WTC11 (cell line): ENCODE results near the gene CGB5. TPM values are rescaled to one million over a fixed set of nuclear protein-coding genes. Genes with fewer than 3 reads are reported as not detected.

Experiments
- ATAC-seq: fragments of 200-7000 bp; cut with Tn5 transposase; 2 replicates; pipeline ENCODE4 v1.10.0; 2021; ENCODE audit warnings: mild to moderate bottlenecking, moderate library complexity
- CTCF ChIA-PET: fragments of 300-600 bp; sonication (Branson Sonifier 250); formaldehyde crosslinking; loops from one replicate; lab custom pipeline; 2021; ENCODE audit warnings: antibody characterized with exemption; lab: Charles Lee
- POLR2A ChIA-PET: fragments of 350-600 bp; sonication (Branson Sonifier 250); formaldehyde crosslinking; loops from one replicate; lab custom pipeline; 2021; ENCODE audit warnings: antibody characterized with exemption; lab: Charles Lee
- DNase-seq: peaks from one replicate; pipeline ENCODE4 v3.0.0; 2021; ENCODE audit warnings: low spot score
- H3K27ac Mint-ChIP-seq: 2 replicates; pipeline ENCODE4 v1.8.0; 2021; ENCODE audit warnings: mixed read lengths
- H3K27me3 Mint-ChIP-seq: 2 replicates; pipeline ENCODE4 v1.8.0; 2021; ENCODE audit warnings: low read depth, mild to moderate bottlenecking, moderate library complexity, mixed read lengths
- H3K36me3 Mint-ChIP-seq: 2 replicates; pipeline ENCODE4 v1.8.0; 2021; ENCODE audit warnings: mixed read lengths
- H3K4me1 Mint-ChIP-seq: 2 replicates; pipeline ENCODE4 v1.8.0; 2022; ENCODE audit warnings: mixed read lengths
- H3K4me3 Mint-ChIP-seq: 2 replicates; pipeline ENCODE4 v1.8.0; 2021; ENCODE audit warnings: mild to moderate bottlenecking, moderate library complexity, mixed read lengths
- H3K9me3 Mint-ChIP-seq: 2 replicates; pipeline ENCODE4 v1.8.0; 2021; ENCODE audit warnings: mixed read lengths
- E2F4 ChIP-seq: sonication (generic); formaldehyde crosslinking; IDR thresholded peaks from 2 replicates; pipeline ENCODE4 v1.8.1; 2022; ENCODE audit warnings: low read depth, mild to moderate bottlenecking, moderate library complexity, missing genetic modification reagents, borderline replicate concordance
- EMX1 ChIP-seq: fragments of 250-450 bp; sonication (Bioruptor Pico); IDR thresholded peaks from 2 replicates; pipeline ENCODE4 v1.8.0; 2021; ENCODE audit warnings: mild to moderate bottlenecking
- FOXJ3 ChIP-seq: sonication (generic); formaldehyde crosslinking; IDR thresholded peaks from 2 replicates; pipeline ENCODE4 v1.9.0; 2021; ENCODE audit warnings: missing genetic modification reagents, mild to moderate bottlenecking, borderline replicate concordance
- HMGA2 ChIP-seq: fragments of 250-450 bp; sonication (Bioruptor Pico); IDR thresholded peaks from 2 replicates; pipeline ENCODE4 v1.4.0; 2021; ENCODE audit warnings: mild to moderate bottlenecking, moderate library complexity
- MYBL2 ChIP-seq: sonication (generic); formaldehyde crosslinking; IDR thresholded peaks from 2 replicates; pipeline ENCODE4 v1.8.1; 2023; ENCODE audit warnings: mild to moderate bottlenecking, moderate library complexity, missing genetic modification reagents
- NFATC4 ChIP-seq: fragments of 250-450 bp; sonication (Bioruptor Pico); IDR thresholded peaks from 2 replicates; pipeline ENCODE4 v1.9.0; 2021; ENCODE audit warnings: mild to moderate bottlenecking
- NR1H2 ChIP-seq: sonication (generic); formaldehyde crosslinking; IDR thresholded peaks from 2 replicates; pipeline ENCODE4 v1.9.0; 2021; ENCODE audit warnings: mild to moderate bottlenecking, moderate library complexity, missing genetic modification reagents
- NR3C1 ChIP-seq: sonication (generic); formaldehyde crosslinking; conservative IDR thresholded peaks from 2 replicates; pipeline ENCODE4 v1.8.1; 2023; ENCODE audit warnings: low read depth, mild to moderate bottlenecking, missing genetic modification reagents
- PRDM15 ChIP-seq: sonication (generic); formaldehyde crosslinking; IDR thresholded peaks from 2 replicates; pipeline ENCODE4 v1.8.0; 2022; ENCODE audit warnings: missing genetic modification reagents
- SOX15 ChIP-seq: fragments of 250-450 bp; sonication (Bioruptor Pico); IDR thresholded peaks from 2 replicates; pipeline ENCODE4 v1.9.0; 2021; ENCODE audit warnings: mild to moderate bottlenecking
- SP1 ChIP-seq: sonication (generic); formaldehyde crosslinking; conservative IDR thresholded peaks from 2 replicates; pipeline ENCODE4 v1.8.1; 2022; ENCODE audit warnings: missing genetic modification reagents
- TEAD1 ChIP-seq: sonication (generic); formaldehyde crosslinking; IDR thresholded peaks from 2 replicates; pipeline ENCODE4 v1.8.0; 2022; ENCODE audit warnings: mild to moderate bottlenecking, missing genetic modification reagents
- ZNF138 ChIP-seq: sonication (generic); formaldehyde crosslinking; conservative IDR thresholded peaks from 2 replicates; pipeline ENCODE4 v1.8.1; 2022; ENCODE audit warnings: mild to moderate bottlenecking, moderate library complexity, missing genetic modification reagents
- ZSCAN18 ChIP-seq: fragments of 250-450 bp; sonication (Bioruptor Pico); IDR thresholded peaks from 2 replicates; pipeline ENCODE4 v2.1.2; 2022; ENCODE audit warnings: mild to moderate bottlenecking, moderate library complexity
- total RNA-seq: library from RNA; stranded (reverse); gene quantifications from 3 replicates; pipeline ENCODE4 v1.2.3, GENCODE V29; 2021
- TF ChIP-seq, protein P1 (sequence below): fragments of 250-450 bp; sonication (Bioruptor Pico); IDR thresholded peaks from 2 replicates; pipeline ENCODE4 v1.9.0; 2021; ENCODE audit warnings: mild to moderate bottlenecking, borderline replicate concordance
- TF ChIP-seq, protein P2 (sequence below): sonication (generic); formaldehyde crosslinking; IDR thresholded peaks from 2 replicates; pipeline ENCODE4 v1.8.1; 2022; ENCODE audit warnings: low read depth, missing genetic modification reagents, borderline replicate concordance
- TF ChIP-seq, protein P3 (sequence below): sonication (generic); formaldehyde crosslinking; IDR thresholded peaks from 2 replicates; pipeline ENCODE4 v1.8.1; 2023; ENCODE audit warnings: mild to moderate bottlenecking, missing genetic modification reagents

The CGB5 gene
- total RNA-seq, 1 experiment from 2014 or later = 0.35 TPM

GRCh38 chr19:49064029-49064629 is 20.5 kb downstream of the CGB5 start (continued):
- TF ChIP-seq, protein P1, sequence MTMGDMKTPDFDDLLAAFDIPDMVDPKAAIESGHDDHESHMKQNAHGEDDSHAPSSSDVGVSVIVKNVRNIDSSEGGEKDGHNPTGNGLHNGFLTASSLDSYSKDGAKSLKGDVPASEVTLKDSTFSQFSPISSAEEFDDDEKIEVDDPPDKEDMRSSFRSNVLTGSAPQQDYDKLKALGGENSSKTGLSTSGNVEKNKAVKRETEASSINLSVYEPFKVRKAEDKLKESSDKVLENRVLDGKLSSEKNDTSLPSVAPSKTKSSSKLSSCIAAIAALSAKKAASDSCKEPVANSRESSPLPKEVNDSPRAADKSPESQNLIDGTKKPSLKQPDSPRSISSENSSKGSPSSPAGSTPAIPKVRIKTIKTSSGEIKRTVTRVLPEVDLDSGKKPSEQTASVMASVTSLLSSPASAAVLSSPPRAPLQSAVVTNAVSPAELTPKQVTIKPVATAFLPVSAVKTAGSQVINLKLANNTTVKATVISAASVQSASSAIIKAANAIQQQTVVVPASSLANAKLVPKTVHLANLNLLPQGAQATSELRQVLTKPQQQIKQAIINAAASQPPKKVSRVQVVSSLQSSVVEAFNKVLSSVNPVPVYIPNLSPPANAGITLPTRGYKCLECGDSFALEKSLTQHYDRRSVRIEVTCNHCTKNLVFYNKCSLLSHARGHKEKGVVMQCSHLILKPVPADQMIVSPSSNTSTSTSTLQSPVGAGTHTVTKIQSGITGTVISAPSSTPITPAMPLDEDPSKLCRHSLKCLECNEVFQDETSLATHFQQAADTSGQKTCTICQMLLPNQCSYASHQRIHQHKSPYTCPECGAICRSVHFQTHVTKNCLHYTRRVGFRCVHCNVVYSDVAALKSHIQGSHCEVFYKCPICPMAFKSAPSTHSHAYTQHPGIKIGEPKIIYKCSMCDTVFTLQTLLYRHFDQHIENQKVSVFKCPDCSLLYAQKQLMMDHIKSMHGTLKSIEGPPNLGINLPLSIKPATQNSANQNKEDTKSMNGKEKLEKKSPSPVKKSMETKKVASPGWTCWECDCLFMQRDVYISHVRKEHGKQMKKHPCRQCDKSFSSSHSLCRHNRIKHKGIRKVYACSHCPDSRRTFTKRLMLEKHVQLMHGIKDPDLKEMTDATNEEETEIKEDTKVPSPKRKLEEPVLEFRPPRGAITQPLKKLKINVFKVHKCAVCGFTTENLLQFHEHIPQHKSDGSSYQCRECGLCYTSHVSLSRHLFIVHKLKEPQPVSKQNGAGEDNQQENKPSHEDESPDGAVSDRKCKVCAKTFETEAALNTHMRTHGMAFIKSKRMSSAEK (CRISPR knock-in tag) = no peak
- TF ChIP-seq EMX1 (CRISPR knock-in tag) = no peak
- TF ChIP-seq MYBL2 (CRISPR knock-in tag) = no peak
- no peak for TF ChIP-seq TEAD1 (CRISPR knock-in tag)
- TF ChIP-seq FOXJ3 (CRISPR knock-in tag) = no peak
- no peak for TF ChIP-seq NR1H2
- TF ChIP-seq, protein P2, sequence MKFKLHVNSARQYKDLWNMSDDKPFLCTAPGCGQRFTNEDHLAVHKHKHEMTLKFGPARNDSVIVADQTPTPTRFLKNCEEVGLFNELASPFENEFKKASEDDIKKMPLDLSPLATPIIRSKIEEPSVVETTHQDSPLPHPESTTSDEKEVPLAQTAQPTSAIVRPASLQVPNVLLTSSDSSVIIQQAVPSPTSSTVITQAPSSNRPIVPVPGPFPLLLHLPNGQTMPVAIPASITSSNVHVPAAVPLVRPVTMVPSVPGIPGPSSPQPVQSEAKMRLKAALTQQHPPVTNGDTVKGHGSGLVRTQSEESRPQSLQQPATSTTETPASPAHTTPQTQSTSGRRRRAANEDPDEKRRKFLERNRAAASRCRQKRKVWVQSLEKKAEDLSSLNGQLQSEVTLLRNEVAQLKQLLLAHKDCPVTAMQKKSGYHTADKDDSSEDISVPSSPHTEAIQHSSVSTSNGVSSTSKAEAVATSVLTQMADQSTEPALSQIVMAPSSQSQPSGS = no peak
- TF ChIP-seq, protein P3, sequence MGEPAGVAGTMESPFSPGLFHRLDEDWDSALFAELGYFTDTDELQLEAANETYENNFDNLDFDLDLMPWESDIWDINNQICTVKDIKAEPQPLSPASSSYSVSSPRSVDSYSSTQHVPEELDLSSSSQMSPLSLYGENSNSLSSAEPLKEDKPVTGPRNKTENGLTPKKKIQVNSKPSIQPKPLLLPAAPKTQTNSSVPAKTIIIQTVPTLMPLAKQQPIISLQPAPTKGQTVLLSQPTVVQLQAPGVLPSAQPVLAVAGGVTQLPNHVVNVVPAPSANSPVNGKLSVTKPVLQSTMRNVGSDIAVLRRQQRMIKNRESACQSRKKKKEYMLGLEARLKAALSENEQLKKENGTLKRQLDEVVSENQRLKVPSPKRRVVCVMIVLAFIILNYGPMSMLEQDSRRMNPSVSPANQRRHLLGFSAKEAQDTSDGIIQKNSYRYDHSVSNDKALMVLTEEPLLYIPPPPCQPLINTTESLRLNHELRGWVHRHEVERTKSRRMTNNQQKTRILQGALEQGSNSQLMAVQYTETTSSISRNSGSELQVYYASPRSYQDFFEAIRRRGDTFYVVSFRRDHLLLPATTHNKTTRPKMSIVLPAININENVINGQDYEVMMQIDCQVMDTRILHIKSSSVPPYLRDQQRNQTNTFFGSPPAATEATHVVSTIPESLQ (CRISPR knock-in tag) = no peak
- no peak for TF ChIP-seq HMGA2 (CRISPR knock-in tag)
- TF ChIP-seq NR3C1 (CRISPR knock-in tag) = no peak
- TF ChIP-seq ZSCAN18 = no peak
- TF ChIP-seq E2F4 (CRISPR knock-in tag) = no peak
- TF ChIP-seq NFATC4 (CRISPR knock-in tag) = no peak

GRCh38 chr19:49064768-49065611 is 21.3 kb downstream of the CGB5 start, which contains the start of gene NTF4:
TSS of gene NTF4 (minus strand) at chr19:49064818. CDS start at chr19:49061997, 2,821 bp downstream.
- H3K36me3 Mint-ChIP-seq = no peaks in the 10 kb centered on the region; the same call in 1 of the 2 replicates
- peak within 1 kb of the TSS; percentile 66 for H3K4me3 Mint-ChIP-seq
- ChIA-PET CTCF (interaction anchor here (0.8 to 4.6 kb wide), 12 partner anchors 8 to 134 kb away, joined by 3 to 26 read pairs (median 8); partner anchors contain the start of genes CGB7, GYS1, LIN7B and RUVBL2), POLR2A (interaction anchor here (1.1 to 1.3 kb wide), 2 partner anchors 84 to 145 kb away, joined by 3 to 4 read pairs; no protein-coding TSS in a partner anchor)
- peaks cover 8% of the 10 kb centered on the region for H3K9me3 Mint-ChIP-seq
- DNase-seq (peak; percentile 78), ATAC-seq (peak; percentile 73)
- TF ChIP-seq PRDM15 (peak; percentile 33; the same call in 1 of the 2 replicates), SP1 (CRISPR knock-in tag) (no peak), SOX15 (CRISPR knock-in tag) (no peak), ZNF138 (CRISPR knock-in tag) (no peak)
- H3K27me3 Mint-ChIP-seq = peaks cover 79% of the 10 kb centered on the region
- H3K27ac Mint-ChIP-seq = no peak within 1 kb of the TSS
- H3K4me1 Mint-ChIP-seq = peaks cover 33% of the 10 kb centered on the region
